SU-DHL-6 (cell line): ENCODE data around the gene COQ8A.

Source experiments
- H2AFZ ChIP-seq: fragments of 200-600 bp; sonication (generic); 2 replicates; pipeline ENCODE4 v1.6.1; 2014; ENCODE audit warnings: low read depth, mild to moderate bottlenecking, moderate library complexity, mixed read lengths, antibody characterized with exemption, low read length; ENCODE audit not compliant: severe bottlenecking
- H3F3A ChIP-seq: fragments of 200-600 bp; shearing (Covaris generic); 2 replicates; pipeline ENCODE4 v1.6.0; 2016; ENCODE audit warnings: antibody characterized with exemption, mild to moderate bottlenecking; ENCODE audit not compliant: insufficient read depth
- H3K27ac ChIP-seq: fragments of 200-600 bp; sonication (generic); 2 replicates; pipeline ENCODE4 v1.5.1; 2016; ENCODE audit warnings: low read depth, mild to moderate bottlenecking, low read length, moderate library complexity, mixed read lengths
- H3K27me3 ChIP-seq: fragments of 200-600 bp; sonication (generic), shearing (Covaris generic); 2 replicates; pipeline ENCODE4 v1.6.0; 2014; ENCODE audit warnings: mild to moderate bottlenecking, low read length
- H3K36me3 ChIP-seq: fragments of 200-600 bp; sonication (generic); 2 replicates; pipeline ENCODE4 v1.6.1; 2014; ENCODE audit warnings: mild to moderate bottlenecking, low read length, mixed read lengths
- H3K4me2 ChIP-seq: fragments of 300-600, 200-600 bp; shearing (Covaris generic), sonication (generic); 2 replicates; pipeline ENCODE4 v1.6.0; 2014; ENCODE audit warnings: low read length, low read depth, mild to moderate bottlenecking; ENCODE audit not compliant: poor library complexity, severe bottlenecking
- H3K4me3 ChIP-seq: fragments of 200-600 bp; sonication (generic); 2 replicates; pipeline ENCODE4 v1.5.1; 2014; ENCODE audit warnings: antibody characterized with exemption, low read length, mild to moderate bottlenecking, mixed read lengths; ENCODE audit not compliant: insufficient read depth, poor library complexity, severe bottlenecking
- H3K79me2 ChIP-seq: fragments of 200-600 bp; sonication (generic); 2 replicates; pipeline ENCODE4 v1.6.1; 2014; ENCODE audit warnings: mild to moderate bottlenecking, low read length, moderate library complexity; ENCODE audit not compliant: insufficient read depth
- H3K9ac ChIP-seq: fragments of 200-600 bp; sonication (generic); 2 replicates; pipeline ENCODE4 v1.7.0; 2014; ENCODE audit warnings: mild to moderate bottlenecking, low read length
- H3K9me2 ChIP-seq: fragments of 200-600 bp; sonication (generic); replicated peaks from 2 replicates; pipeline ENCODE4 v1.6.1; 2014; ENCODE audit warnings: low read length; ENCODE audit not compliant: insufficient read depth
- H3K9me3 ChIP-seq: fragments of 200-600 bp; sonication (generic); 2 replicates; pipeline ENCODE4 v1.6.1; 2014; ENCODE audit warnings: low read length, mixed read lengths; ENCODE audit not compliant: insufficient read depth
- H4K20me1 ChIP-seq: fragments of 200-600 bp; sonication (generic); 2 replicates; pipeline ENCODE4 v1.6.1; 2014; ENCODE audit warnings: low read depth, mild to moderate bottlenecking, antibody characterized with exemption, low read length, moderate library complexity, mixed read lengths
- EZH2phosphoT487 ChIP-seq: fragments of 200-600 bp; sonication (generic), shearing (Covaris generic); conservative IDR thresholded peaks from 2 replicates; pipeline ENCODE4 v1.6.1; 2018; ENCODE audit warnings: mild to moderate bottlenecking, antibody characterized with exemption, low read length, moderate library complexity, mixed read lengths
- TF ChIP-seq, protein P1 (sequence below): fragments of 200-600 bp; sonication (generic); IDR thresholded peaks from one replicate; pipeline ENCODE4 v1.5.1; 2017; ENCODE audit warnings: antibody characterized with exemption, mild to moderate bottlenecking, low read length, moderate library complexity; ENCODE audit not compliant: insufficient read depth, poor library complexity, severe bottlenecking

COQ8A gene

GRCh38 chr1:227002531-227003049 is 62.5 kb downstream of the COQ8A start:
- Histone ChIP-seq H3F3A (no peaks in the 10 kb centered on the region), H3K79me2 (no peaks in the 10 kb centered on the region), H3K9me3 (no peaks in the 10 kb centered on the region), H3K9me2 (no peaks in the 10 kb centered on the region), H3K27me3 (no peaks in the 10 kb centered on the region), H3K27ac (no peak overlapping the region), H3K4me3 (no peak overlapping the region), H4K20me1 (no peaks in the 10 kb centered on the region), H2AFZ (no peak overlapping the region), H3K36me3 (no peaks in the 10 kb centered on the region), H3K9ac (no peak overlapping the region), H3K4me2 (no peak overlapping the region)
- TF ChIP-seq, protein P1, sequence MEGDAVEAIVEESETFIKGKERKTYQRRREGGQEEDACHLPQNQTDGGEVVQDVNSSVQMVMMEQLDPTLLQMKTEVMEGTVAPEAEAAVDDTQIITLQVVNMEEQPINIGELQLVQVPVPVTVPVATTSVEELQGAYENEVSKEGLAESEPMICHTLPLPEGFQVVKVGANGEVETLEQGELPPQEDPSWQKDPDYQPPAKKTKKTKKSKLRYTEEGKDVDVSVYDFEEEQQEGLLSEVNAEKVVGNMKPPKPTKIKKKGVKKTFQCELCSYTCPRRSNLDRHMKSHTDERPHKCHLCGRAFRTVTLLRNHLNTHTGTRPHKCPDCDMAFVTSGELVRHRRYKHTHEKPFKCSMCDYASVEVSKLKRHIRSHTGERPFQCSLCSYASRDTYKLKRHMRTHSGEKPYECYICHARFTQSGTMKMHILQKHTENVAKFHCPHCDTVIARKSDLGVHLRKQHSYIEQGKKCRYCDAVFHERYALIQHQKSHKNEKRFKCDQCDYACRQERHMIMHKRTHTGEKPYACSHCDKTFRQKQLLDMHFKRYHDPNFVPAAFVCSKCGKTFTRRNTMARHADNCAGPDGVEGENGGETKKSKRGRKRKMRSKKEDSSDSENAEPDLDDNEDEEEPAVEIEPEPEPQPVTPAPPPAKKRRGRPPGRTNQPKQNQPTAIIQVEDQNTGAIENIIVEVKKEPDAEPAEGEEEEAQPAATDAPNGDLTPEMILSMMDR, result no peak
- TF ChIP-seq EZH2phosphoT487, result no peak

GRCh38 chr1:227003165-227003564 is 63.1 kb downstream of the COQ8A start:
- Histone ChIP-seq H3F3A (no peaks in the 10 kb centered on the region), H3K36me3 (no peaks in the 10 kb centered on the region), H3K27ac (no peak overlapping the region), H4K20me1 (no peaks in the 10 kb centered on the region), H2AFZ (no peak overlapping the region), H3K79me2 (no peaks in the 10 kb centered on the region), H3K9me2 (no peaks in the 10 kb centered on the region), H3K4me3 (no peak overlapping the region), H3K9me3 (no peaks in the 10 kb centered on the region), H3K27me3 (no peaks in the 10 kb centered on the region), H3K4me2 (no peak overlapping the region), H3K9ac (no peak overlapping the region)
- TF ChIP-seq, protein P1, result no peak
- TF ChIP-seq EZH2phosphoT487, result no peak

- H3K9me2 ChIP-seq, result no peaks in the 10 kb centered on the region
- H3K4me3 ChIP-seq, result no peak overlapping the region
- H3K79me2 ChIP-seq, result no peaks in the 10 kb centered on the region
- no peak overlapping the region for H3K27ac ChIP-seq
- no peak overlapping the region for H3K9ac ChIP-seq
- no peaks in the 10 kb centered on the region for H3F3A ChIP-seq
- no peaks in the 10 kb centered on the region for H3K27me3 ChIP-seq
- TF ChIP-seq EZH2phosphoT487, result no peak
- TF ChIP-seq, protein P1, result no peak
- no peak overlapping the region for H3K4me2 ChIP-seq
- no peaks in the 10 kb centered on the region for H3K9me3 ChIP-seq
- no peaks in the 10 kb centered on the region for H3K36me3 ChIP-seq
- no peak overlapping the region for H2AFZ ChIP-seq
- H4K20me1 ChIP-seq, result no peaks in the 10 kb centered on the region
Measured at GRCh38 chr1:227004796-227005195, 64.7 kb downstream of the COQ8A start.
